ENCODE measurements around the gene EYA4.

DNA sequence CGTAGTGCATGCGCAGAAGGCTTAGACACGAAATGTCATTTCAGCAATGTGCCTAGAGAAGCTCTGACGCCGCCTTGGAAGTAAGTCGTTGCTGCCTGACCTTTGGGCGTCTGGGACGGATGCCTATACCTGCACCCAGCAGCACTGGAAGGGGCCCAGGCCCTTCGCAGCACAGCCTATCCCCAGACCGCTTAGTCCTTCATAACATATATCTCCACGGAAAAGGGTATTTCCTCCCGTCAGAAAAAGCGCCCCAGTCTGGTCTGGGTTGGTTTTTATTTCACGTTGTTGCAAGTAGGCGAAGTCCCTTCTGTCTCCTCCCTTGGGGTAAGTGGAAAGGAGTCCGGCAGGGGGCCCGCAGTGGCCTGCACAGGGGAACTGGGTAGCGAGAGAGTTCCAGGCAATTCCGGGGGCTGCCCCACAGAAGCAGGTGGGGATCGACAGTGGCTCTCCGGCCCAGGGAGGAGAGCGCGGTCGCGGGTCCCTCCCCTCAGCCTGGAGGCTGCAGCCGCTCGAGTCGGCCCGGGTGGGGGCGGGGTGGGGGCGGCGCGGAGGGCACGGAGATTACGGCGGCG lies 559 bp upstream of the EYA4 start:
- TF ChIP-seq, protein P1, sequence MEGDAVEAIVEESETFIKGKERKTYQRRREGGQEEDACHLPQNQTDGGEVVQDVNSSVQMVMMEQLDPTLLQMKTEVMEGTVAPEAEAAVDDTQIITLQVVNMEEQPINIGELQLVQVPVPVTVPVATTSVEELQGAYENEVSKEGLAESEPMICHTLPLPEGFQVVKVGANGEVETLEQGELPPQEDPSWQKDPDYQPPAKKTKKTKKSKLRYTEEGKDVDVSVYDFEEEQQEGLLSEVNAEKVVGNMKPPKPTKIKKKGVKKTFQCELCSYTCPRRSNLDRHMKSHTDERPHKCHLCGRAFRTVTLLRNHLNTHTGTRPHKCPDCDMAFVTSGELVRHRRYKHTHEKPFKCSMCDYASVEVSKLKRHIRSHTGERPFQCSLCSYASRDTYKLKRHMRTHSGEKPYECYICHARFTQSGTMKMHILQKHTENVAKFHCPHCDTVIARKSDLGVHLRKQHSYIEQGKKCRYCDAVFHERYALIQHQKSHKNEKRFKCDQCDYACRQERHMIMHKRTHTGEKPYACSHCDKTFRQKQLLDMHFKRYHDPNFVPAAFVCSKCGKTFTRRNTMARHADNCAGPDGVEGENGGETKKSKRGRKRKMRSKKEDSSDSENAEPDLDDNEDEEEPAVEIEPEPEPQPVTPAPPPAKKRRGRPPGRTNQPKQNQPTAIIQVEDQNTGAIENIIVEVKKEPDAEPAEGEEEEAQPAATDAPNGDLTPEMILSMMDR (conservative IDR thresholded peaks at IDR 0.05; ENCODE audit: low read length): no peak
- no peak for TF ChIP-seq EZH2phosphoT487 (IDR thresholded peaks at IDR 0.05; ENCODE audit: borderline replicate concordance)
